ENCODE data around the gene FIGN. TPM values are rescaled to one million over a fixed set of nuclear protein-coding genes. Genes with fewer than 3 reads are reported as not detected.

Gene FIGN
- total and polyA plus RNA-seq, 2 of the 8 experiments (the other 6 are each of a cell fraction or from before 2014, with no cell fraction given) = 5.0 to 22.8 TPM

GRCh38 chr2:163652751-163653150 lies 83.1 kb downstream of the FIGN start:
- Histone ChIP-seq H3K27me3 (replicated peaks in 1 of 4; ENCODE audit: control insufficient read depth in 3 of 4, extremely low read depth in 1 of 4, insufficient read depth in 3 of 4, low read length in 3 of 4) (no peaks in the 10 kb centered on the region), H2BK15ac (ENCODE audit: low read length) (no peak overlapping the region), H3K56ac (replicated peaks; ENCODE audit: insufficient read length, low read depth, low read length) (no peak overlapping the region), H2AK5ac (ENCODE audit: low read depth, low read length) (no peak overlapping the region), H2BK12ac (ENCODE audit: low read depth, low read length) (no peak overlapping the region), H3K4ac (replicated peaks; ENCODE audit: insufficient read length, low read depth, low read length) (no peak overlapping the region), H3K79me2 (ENCODE audit: control insufficient read depth in 1 of 2, insufficient read depth in 2 of 2, low read length in 2 of 2) (peaks cover 0 to 3% of the 10 kb centered on the region in 2 experiments; a peak in 2 of 4 replicates), H3K27ac (ENCODE audit: low read depth, low read length) (no peak overlapping the region), H2BK5ac (ENCODE audit: low read depth, low read length) (no peak overlapping the region), H3K4me1 (replicated peaks in 1 of 4; ENCODE audit: control insufficient read depth in 3 of 4, insufficient read depth in 4 of 4, low read length in 3 of 4) (peaks cover 0 to 4% (median 3%) of the 10 kb centered on the region in 4 experiments; a peak in 2 of 7 replicates), H3K9ac (replicated peaks in 1 of 4; ENCODE audit: extremely low read depth in 1 of 4, low read depth in 3 of 4, low read length in 3 of 4) (no peak overlapping the region), H3K9me3 (ENCODE audit: insufficient read depth in 2 of 2, low read depth in 1 of 2, low read length in 1 of 2) (no peaks in the 10 kb centered on the region), H3K79me1 (ENCODE audit: low read depth, low read length) (no peaks in the 10 kb centered on the region), H4K5ac (ENCODE audit: insufficient read length, low read depth, low read length) (no peak overlapping the region), H3K23ac (ENCODE audit: insufficient read length) (no peak overlapping the region), H2BK120ac (replicated peaks; ENCODE audit: low read depth, low read length) (no peak overlapping the region), H4K8ac (ENCODE audit: extremely low read depth, insufficient read depth, low read length) (no peak overlapping the region), H3K4me2 (ENCODE audit: insufficient read depth in 1 of 2, low read depth in 2 of 2, low read length in 2 of 2) (no peak overlapping the region), H3K18ac (ENCODE audit: extremely low read depth, low read length) (no peak overlapping the region), H3K23me2 (ENCODE audit: low read depth, low read length) (no peaks in the 10 kb centered on the region), H3K36me3 (ENCODE audit: control insufficient read depth in 2 of 4, insufficient read depth in 4 of 4, low read length in 3 of 4) (no peaks in the 10 kb centered on the region), H3K4me3 (ENCODE audit: extremely low read depth in 1 of 4, insufficient read depth in 2 of 4, low read depth in 3 of 4, low read length in 4 of 4) (no peak overlapping the region), H4K20me1 (replicated peaks in 1 of 2; ENCODE audit: control insufficient read depth in 1 of 2, insufficient read depth in 2 of 2, low read length in 2 of 2) (no peaks in the 10 kb centered on the region), H3K14ac (ENCODE audit: insufficient read length) (no peak overlapping the region), H2AFZ (ENCODE audit: low read length) (no peak overlapping the region), H2BK20ac (ENCODE audit: low read length) (no peak overlapping the region), H4K91ac (replicated peaks; ENCODE audit: insufficient read length, low read length) (no peak overlapping the region)
- no peak for TF ChIP-seq SUZ12 (IDR thresholded peaks at IDR 0.05; ENCODE audit: low read length)
- TF ChIP-seq CTCF (IDR thresholded peaks at IDR 0.05; ENCODE audit: control extremely low read depth in 1 of 3, insufficient read depth in 1 of 3, low read depth in 1 of 3, low read length in 3 of 3) = no peak
- TF ChIP-seq CHD2 (IDR thresholded peaks at IDR 0.05; ENCODE audit: low read length) = no peak
- TF ChIP-seq MAFK (IDR thresholded peaks at IDR 0.05; ENCODE audit: low read depth, low read length) = no peak
- no peak for TF ChIP-seq BCL11A (IDR thresholded peaks at IDR 0.05; ENCODE audit: low read depth in 2 of 2, low read length in 2 of 2)
- ChIA-PET CTCF (ENCODE audit: partially characterized antibody) (interaction anchor here (0.8 to 1.0 kb wide), 2 partner anchors 9 to 11 kb away, joined by 3 to 5 read pairs; no protein-coding TSS in a partner anchor), POLR2A (ENCODE audit: partially characterized antibody) (no interaction called here)
- no peak for FAIRE-seq
- WGBS, 2 experiments (ENCODE audit: extremely low coverage in 1 of 2, insufficient coverage in 1 of 2, insufficient read length in 1 of 2, insufficient replicate concordance in 2 of 2, low coverage in 1 of 2, low lambda C conversion rate in 2 of 2, missing lambda C conversion rate in 1 of 2) = 63% methylated on average over 2 of the region's 2 CpGs; no CpG with 5 or more reads in 1 of the 2 experiments
- DNase-seq (ENCODE audit: low read depth in 1 of 2, low spot score in 2 of 2) = no peak

Data from H1 (cell line).